ENCODE data around the gene MRPL10. TPM values are rescaled to one million over a fixed set of nuclear protein-coding genes. Genes with fewer than 3 reads are reported as not detected.

The MRPL10 gene
- total and polyA plus RNA-seq, 2 donors from 2014 or later, result 38.3 to 52.2 TPM

GRCh38 chr17:47813077-47813476, 18.3 kb downstream of the MRPL10 start:
- no peaks in the 10 kb centered on the region for H3K4me1 ChIP-seq (ENCODE audit: control insufficient read depth in 2 of 3, insufficient read depth in 2 of 3, low read depth in 1 of 3, low read length in 3 of 3)
- intact Hi-C loops (cut with DNase I), result no loop called here
- DNase-seq (no peak), FAIRE-seq (no peak)
- H3K27ac ChIP-seq (ENCODE audit: low read depth in 2 of 2, low read length in 2 of 2), result no peak overlapping the region
- H3K9ac ChIP-seq (ENCODE audit: low read length in 3 of 3), result no peak overlapping the region
- H3K4me3 ChIP-seq (ENCODE audit: low read length in 3 of 3), result no peak overlapping the region
- H3K27me3 ChIP-seq (ENCODE audit: control insufficient read depth, insufficient read depth, low read length), result no peaks in the 10 kb centered on the region
- H3K9me3 ChIP-seq (ENCODE audit: control insufficient read depth in 2 of 3, insufficient read depth in 1 of 3, low read length in 3 of 3), result no peaks in the 10 kb centered on the region
- peaks cover 0 to 19% (median 8%) of the 10 kb centered on the region in 3 donors for H3K36me3 ChIP-seq (ENCODE audit: control insufficient read depth in 2 of 3, insufficient read depth in 3 of 3, low read length in 3 of 3)
- no peak for TF ChIP-seq CTCF (IDR thresholded peaks at IDR 0.05; ENCODE audit: borderline replicate concordance, extremely low read depth, insufficient read depth)

GRCh38 chr17:47812146-47812920, 19.0 kb downstream of the MRPL10 start:
- H3K27me3 ChIP-seq (ENCODE audit: control insufficient read depth, insufficient read depth, low read length), result no peaks in the 10 kb centered on the region
- H3K4me3 ChIP-seq (ENCODE audit: low read length in 3 of 3), result no peak overlapping the region
- no peak for DNase-seq
- H3K9me3 ChIP-seq (ENCODE audit: control insufficient read depth in 2 of 3, insufficient read depth in 1 of 3, low read length in 3 of 3), result no peaks in the 10 kb centered on the region
- H3K36me3 ChIP-seq (ENCODE audit: control insufficient read depth in 2 of 3, insufficient read depth in 3 of 3, low read length in 3 of 3), result peaks cover 0 to 16% (median 8%) of the 10 kb centered on the region in 3 donors
- no peak for TF ChIP-seq CTCF (IDR thresholded peaks at IDR 0.05; ENCODE audit: borderline replicate concordance, extremely low read depth, insufficient read depth)
- FAIRE-seq, result no peak
- H3K4me1 ChIP-seq (ENCODE audit: control insufficient read depth in 2 of 3, insufficient read depth in 2 of 3, low read depth in 1 of 3, low read length in 3 of 3), result no peaks in the 10 kb centered on the region
- H3K9ac ChIP-seq (ENCODE audit: low read length in 3 of 3), result no peak overlapping the region
- no peak overlapping the region for H3K27ac ChIP-seq (ENCODE audit: low read depth in 2 of 2, low read length in 2 of 2)
- intact Hi-C loops (cut with DNase I), result no loop called here

DNA sequence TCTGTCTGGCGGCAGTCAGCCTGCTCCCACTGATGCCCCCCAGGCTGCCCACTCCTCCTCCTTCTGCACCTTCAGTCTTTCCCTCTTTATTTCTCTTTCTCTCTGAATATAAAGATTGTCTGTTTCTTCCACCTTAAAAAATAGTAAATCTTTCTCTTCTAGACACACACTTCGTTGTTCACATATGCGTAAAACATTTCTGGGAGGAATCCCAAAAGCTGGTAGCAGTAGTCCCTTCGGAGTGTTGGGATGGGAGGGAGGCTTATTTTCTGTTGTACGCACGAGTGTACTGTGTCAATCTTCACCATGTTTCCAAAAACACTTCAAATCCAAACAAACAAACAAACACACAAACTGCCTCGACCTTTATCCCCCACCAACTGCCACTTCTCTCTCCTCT, 19.6 kb downstream of the MRPL10 start:
- FAIRE-seq (no peak), DNase-seq (no peak)
- H3K9me3 ChIP-seq (ENCODE audit: control insufficient read depth in 2 of 3, insufficient read depth in 1 of 3, low read length in 3 of 3), result no peaks in the 10 kb centered on the region
- H3K9ac ChIP-seq (ENCODE audit: low read length in 3 of 3), result no peak overlapping the region
- no peak overlapping the region for H3K27ac ChIP-seq (ENCODE audit: low read depth in 2 of 2, low read length in 2 of 2)
- no peak for TF ChIP-seq CTCF (IDR thresholded peaks at IDR 0.05; ENCODE audit: borderline replicate concordance, extremely low read depth, insufficient read depth)
- no peaks in the 10 kb centered on the region for H3K27me3 ChIP-seq (ENCODE audit: control insufficient read depth, insufficient read depth, low read length)
- intact Hi-C loops (cut with DNase I), result no loop called here
- no peak overlapping the region for H3K4me3 ChIP-seq (ENCODE audit: low read length in 3 of 3)
- no peaks in the 10 kb centered on the region for H3K4me1 ChIP-seq (ENCODE audit: control insufficient read depth in 2 of 3, insufficient read depth in 2 of 3, low read depth in 1 of 3, low read length in 3 of 3)
- H3K36me3 ChIP-seq (ENCODE audit: control insufficient read depth in 2 of 3, insufficient read depth in 3 of 3, low read length in 3 of 3), result peaks cover 0 to 14% (median 4%) of the 10 kb centered on the region in 3 donors
